Tibial nerve (tissue), 4 donors: Measurements from ENCODE around the gene SV2B. TPM values are rescaled to one million over a fixed set of nuclear protein-coding genes. Genes with fewer than 3 reads are reported as not detected.

ENCODE experiments used
- DNase-seq, 2 donors: peaks; one replicate each; pipeline ENCODE4 v3.0.0-alpha.2; 2019; ENCODE audit warnings: low spot score in 2 of 2
- H3K27ac ChIP-seq, 4 donors: fragments of 200-600 bp; sonication (generic) in 3 of 4; one replicate each; pipeline ENCODE4 v1.5.1; 2017 to 2019; ENCODE audit warnings: mild to moderate bottlenecking in 1 of 4
- H3K27me3 ChIP-seq, 2 donors: fragments of 200-600 bp; sonication (generic) in 1 of 2; one replicate each; pipeline versions ENCODE4 v1.5.1 to v1.6.0; 2017 to 2019
- H3K36me3 ChIP-seq, 3 donors: fragments of 200-600 bp; sonication (generic); one replicate each; pipeline ENCODE4 v1.5.1; 2018 to 2019
- H3K4me1 ChIP-seq, 4 donors: fragments of 200-600 bp; sonication (generic) in 3 of 4; one replicate each; pipeline ENCODE4 v1.5.1; 2017 to 2019
- H3K4me3 ChIP-seq, 4 donors: fragments of 200-600 bp; sonication (generic) in 3 of 4; one replicate each; pipeline ENCODE4 v1.5.1; 2017 to 2019; ENCODE audit warnings: mild to moderate bottlenecking in 1 of 4, moderate library complexity in 1 of 4
- H3K9me3 ChIP-seq, 4 donors: fragments of 200-600 bp; sonication (generic) in 3 of 4; one replicate each; pipeline ENCODE4 v1.5.1; 2017 to 2019
- EP300 ChIP-seq, 2 donors: sonication (generic); formaldehyde crosslinking; IDR thresholded peaks; one replicate each; pipeline ENCODE4 v1.6.1; 2017; ENCODE audit warnings: antibody characterized with exemption in 2 of 2, mild to moderate bottlenecking in 1 of 2
- POLR2A ChIP-seq, 2 donors: fragments of 450-650 bp; IDR thresholded peaks; one replicate each; pipeline ENCODE4 v1.6.1; 2017; ENCODE audit warnings: antibody characterized with exemption in 2 of 2, mild to moderate bottlenecking in 2 of 2, moderate library complexity in 2 of 2
- WGBS, 2 donors: methylation state at CpG; one replicate each; pipeline ENCODE4 v1.1.5; 2018; 5-methylcytosine and 5-hydroxymethylcytosine counted together
- total RNA-seq, 4 donors: library from RNA; depleted of rRNA; stranded (reverse); fragments of >200 nt; gene quantifications; one replicate each; pipeline ENCODE4 v1.1.0, GENCODE V29; 2016
- TF ChIP-seq, protein P1 (sequence below), 5 experiments: fragments of 200-600 bp in 3 of 5; fragments of 450-650 bp in 2 of 5; sonication (generic) in 3 of 5; IDR thresholded peaks; one replicate each; pipeline ENCODE4 v1.5.1; 2016 to 2019; ENCODE audit warnings: antibody characterized with exemption in 5 of 5, mild to moderate bottlenecking in 3 of 5, moderate library complexity in 2 of 5

Gene SV2B
- total RNA-seq, 4 donors from 2014 or later: 8.3 to 20.5 (median 17.1) TPM

DNA sequence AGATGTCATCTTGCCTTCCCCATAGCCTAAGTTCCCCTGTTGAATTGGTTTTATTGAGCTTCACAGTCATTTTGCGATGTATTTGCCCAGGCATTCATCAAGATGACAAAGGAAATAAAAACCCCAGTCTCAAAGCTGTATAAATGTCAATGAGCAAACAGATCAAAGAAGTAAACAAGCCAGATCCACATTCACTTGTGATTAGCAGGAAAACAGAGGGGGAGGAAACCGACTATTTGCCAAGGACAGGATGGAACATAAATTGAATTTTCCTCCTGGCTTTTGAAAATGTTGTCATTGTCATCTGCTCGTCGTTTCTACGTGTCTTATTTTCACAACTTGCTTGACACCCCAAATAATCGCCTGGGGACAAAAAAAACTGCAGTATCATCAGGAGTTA, 83.5 kb downstream of the SV2B start:
- H3K4me1 ChIP-seq: no peaks in the 10 kb centered on the region
- TF ChIP-seq, protein P1, sequence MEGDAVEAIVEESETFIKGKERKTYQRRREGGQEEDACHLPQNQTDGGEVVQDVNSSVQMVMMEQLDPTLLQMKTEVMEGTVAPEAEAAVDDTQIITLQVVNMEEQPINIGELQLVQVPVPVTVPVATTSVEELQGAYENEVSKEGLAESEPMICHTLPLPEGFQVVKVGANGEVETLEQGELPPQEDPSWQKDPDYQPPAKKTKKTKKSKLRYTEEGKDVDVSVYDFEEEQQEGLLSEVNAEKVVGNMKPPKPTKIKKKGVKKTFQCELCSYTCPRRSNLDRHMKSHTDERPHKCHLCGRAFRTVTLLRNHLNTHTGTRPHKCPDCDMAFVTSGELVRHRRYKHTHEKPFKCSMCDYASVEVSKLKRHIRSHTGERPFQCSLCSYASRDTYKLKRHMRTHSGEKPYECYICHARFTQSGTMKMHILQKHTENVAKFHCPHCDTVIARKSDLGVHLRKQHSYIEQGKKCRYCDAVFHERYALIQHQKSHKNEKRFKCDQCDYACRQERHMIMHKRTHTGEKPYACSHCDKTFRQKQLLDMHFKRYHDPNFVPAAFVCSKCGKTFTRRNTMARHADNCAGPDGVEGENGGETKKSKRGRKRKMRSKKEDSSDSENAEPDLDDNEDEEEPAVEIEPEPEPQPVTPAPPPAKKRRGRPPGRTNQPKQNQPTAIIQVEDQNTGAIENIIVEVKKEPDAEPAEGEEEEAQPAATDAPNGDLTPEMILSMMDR (IDR thresholded peaks at IDR 0.05): no peak
- no peak for TF ChIP-seq POLR2A (IDR thresholded peaks at IDR 0.05)
- H3K27ac ChIP-seq: no peak overlapping the region
- no peaks in the 10 kb centered on the region for H3K27me3 ChIP-seq
- 22 to 47% methylated on average over 6 of the region's 6 CpGs for WGBS, 2 donors
- no peak overlapping the region for H3K4me3 ChIP-seq
- H3K9me3 ChIP-seq: no peaks in the 10 kb centered on the region
- DNase-seq: no peak
- no peaks in the 10 kb centered on the region for H3K36me3 ChIP-seq

DNA sequence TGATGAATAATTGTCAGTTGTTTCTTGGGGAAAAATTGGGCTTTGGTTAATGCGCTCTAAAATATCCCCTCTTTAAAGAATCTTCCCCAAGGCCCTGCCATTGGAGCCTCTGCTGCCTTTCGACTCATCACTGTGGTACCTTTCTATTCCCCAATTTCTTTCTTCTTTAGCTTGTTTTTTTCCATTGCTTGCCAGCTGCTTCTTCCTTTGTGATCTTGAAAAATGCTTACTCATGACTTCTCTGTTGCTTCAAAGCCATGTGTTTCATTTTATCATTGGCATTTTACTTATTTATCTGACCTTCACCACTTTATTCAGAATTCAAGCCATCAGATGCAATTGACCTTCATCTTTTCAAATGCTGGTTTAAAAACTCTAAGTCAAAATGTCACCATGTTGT, 84.4 kb downstream of the SV2B start:
- Histone ChIP-seq H3K27ac (no peak overlapping the region), H3K27me3 (no peaks in the 10 kb centered on the region), H3K4me3 (no peak overlapping the region), H3K36me3 (no peaks in the 10 kb centered on the region), H3K9me3 (no peaks in the 10 kb centered on the region), H3K4me1 (no peaks in the 10 kb centered on the region)
- no peak for DNase-seq
- TF ChIP-seq EP300 (IDR thresholded peaks at IDR 0.05) (no peak), POLR2A (IDR thresholded peaks at IDR 0.05) (no peak)
- TF ChIP-seq, protein P1 (IDR thresholded peaks at IDR 0.05): no peak
- WGBS, 2 donors: 87 to 89% methylated on average over 2 of the region's 2 CpGs

DNA sequence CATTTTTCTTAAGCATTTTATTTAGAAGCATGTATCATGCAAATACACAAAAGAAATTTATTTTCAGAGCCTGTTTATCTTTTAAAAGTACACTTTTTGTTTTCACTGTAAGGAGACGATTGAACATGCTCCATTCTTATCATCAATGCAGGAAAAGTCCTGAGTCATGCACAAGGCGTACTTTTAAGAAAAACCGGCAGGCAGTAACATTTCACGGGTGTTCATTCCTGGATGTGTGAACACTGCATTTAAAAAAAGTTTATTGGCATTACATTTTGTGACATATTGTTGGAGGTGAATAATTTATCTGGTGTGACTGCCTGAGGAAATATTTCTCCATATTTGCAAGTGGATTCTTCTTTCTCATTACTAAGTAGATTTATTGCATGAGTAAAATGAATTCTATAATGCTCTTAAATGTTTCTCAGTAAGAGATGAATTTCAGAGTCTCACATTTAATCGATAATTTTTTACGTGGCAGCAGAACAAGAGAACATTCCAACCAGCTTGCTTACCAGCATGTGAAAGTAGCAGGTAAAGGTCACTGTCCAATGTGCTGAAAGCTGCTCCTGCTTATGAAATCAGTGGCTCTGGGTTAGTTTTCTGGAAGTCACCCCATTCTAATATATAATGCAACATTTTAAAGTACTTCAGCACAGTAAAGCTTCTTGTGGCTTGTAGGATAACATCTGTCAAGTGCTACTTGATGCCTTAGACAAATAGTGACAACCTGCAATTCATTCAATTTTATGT, 87.0 kb downstream of the SV2B start:
- TF ChIP-seq EP300 (IDR thresholded peaks at IDR 0.05): no peak
- TF ChIP-seq, protein P1 (IDR thresholded peaks at IDR 0.05): no peak
- Histone ChIP-seq H3K27me3 (no peaks in the 10 kb centered on the region), H3K4me3 (no peak overlapping the region), H3K36me3 (no peaks in the 10 kb centered on the region), H3K27ac (no peak overlapping the region), H3K4me1 (no peaks in the 10 kb centered on the region), H3K9me3 (no peaks in the 10 kb centered on the region)
- 54 to 64% methylated on average over 6 of the region's 6 CpGs for WGBS, 2 donors
- DNase-seq: no peak

DNA sequence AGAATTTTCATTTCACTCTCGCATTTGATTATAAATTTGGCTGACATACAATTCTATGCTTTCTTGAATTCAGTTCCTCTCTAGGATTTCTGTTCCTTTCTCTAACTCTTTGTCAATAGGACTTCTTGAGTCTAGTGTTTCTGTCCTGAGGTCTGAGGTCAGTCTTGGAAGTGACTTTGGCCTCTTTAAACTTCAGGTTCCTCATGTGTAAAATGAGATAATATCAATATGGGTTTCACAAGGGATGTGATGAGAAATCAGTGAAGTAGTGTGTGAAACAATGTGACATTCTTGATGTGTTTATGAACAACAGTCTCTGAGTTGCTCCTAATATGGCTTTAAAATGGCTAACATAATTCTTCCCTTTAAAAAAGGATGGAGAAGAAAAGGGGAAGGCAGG, 92.2 kb downstream of the SV2B start:
- no peak overlapping the region for H3K4me3 ChIP-seq
- H3K4me1 ChIP-seq: no peaks in the 10 kb centered on the region
- 41 to 48% methylated on average over 1 of the region's 1 CpG for WGBS, 2 donors
- no peak for DNase-seq
- no peak overlapping the region for H3K27ac ChIP-seq
- H3K9me3 ChIP-seq: no peaks in the 10 kb centered on the region
- TF ChIP-seq EP300 (IDR thresholded peaks at IDR 0.05) (no peak), POLR2A (IDR thresholded peaks at IDR 0.05) (no peak)
- TF ChIP-seq, protein P1 (IDR thresholded peaks at IDR 0.05): no peak
- no peaks in the 10 kb centered on the region for H3K36me3 ChIP-seq
- no peaks in the 10 kb centered on the region for H3K27me3 ChIP-seq

DNA sequence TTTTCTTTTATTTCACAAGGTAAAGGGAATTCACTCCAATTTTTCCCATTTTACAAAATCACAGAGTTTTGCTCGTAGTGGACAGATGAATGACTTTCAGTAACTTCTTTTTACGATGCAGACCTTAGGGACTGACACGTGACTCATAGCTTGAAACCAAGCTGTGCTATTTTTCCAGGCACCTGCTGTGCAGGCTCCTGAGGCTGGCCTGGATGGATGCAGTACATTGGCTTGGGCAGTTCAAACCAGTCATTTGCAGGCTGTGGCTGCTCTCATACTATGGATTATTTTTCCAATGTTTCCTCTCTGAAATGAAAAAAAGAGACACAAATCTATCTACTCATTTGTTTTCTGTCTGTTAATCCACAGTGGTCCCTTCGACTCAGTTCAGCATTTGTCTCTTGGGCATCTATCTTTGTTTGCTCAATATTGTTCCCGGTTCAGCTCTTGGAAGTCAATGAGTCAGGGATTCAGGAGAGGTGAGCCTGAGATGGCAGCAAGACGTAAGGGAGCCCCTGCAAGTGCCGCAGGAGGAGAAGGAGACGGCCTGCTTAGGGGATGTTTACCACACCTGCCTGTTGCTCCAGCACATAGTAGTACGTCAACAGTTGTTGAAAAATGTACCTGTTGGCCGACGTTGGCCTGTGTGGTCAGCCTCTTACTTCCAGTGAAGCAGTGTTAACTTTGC, 92.8 kb downstream of the SV2B start:
- H3K9me3 ChIP-seq: no peaks in the 10 kb centered on the region
- DNase-seq: no peak
- H3K4me3 ChIP-seq: no peak overlapping the region
- 78 to 82% methylated on average over 11 of the region's 11 CpGs for WGBS, 2 donors
- no peaks in the 10 kb centered on the region for H3K4me1 ChIP-seq
- TF ChIP-seq, protein P1 (IDR thresholded peaks at IDR 0.05): no peak
- TF ChIP-seq POLR2A (IDR thresholded peaks at IDR 0.05) (no peak), EP300 (IDR thresholded peaks at IDR 0.05) (no peak)
- H3K36me3 ChIP-seq: no peaks in the 10 kb centered on the region
- H3K27me3 ChIP-seq: no peaks in the 10 kb centered on the region
- no peak overlapping the region for H3K27ac ChIP-seq
